RPMI7951 (cell line): Measurements from ENCODE around the gene KANSL3. TPM values are rescaled to one million over a fixed set of nuclear protein-coding genes. Genes with fewer than 3 reads are reported as not detected.

Experiments used
- DNase-seq: peaks from one replicate; pipeline ENCODE4 v3.0.0-alpha.2; 2012; ENCODE audit warnings: low read depth
- total RNA-seq: library from RNA; depleted of rRNA; stranded (reverse); fragments of >200 nt; shearing (Covaris generic); gene quantifications from 2 replicates; pipeline ENCODE4 v1.2.3, GENCODE V29; 2014; rRNA removed

The KANSL3 gene
- total RNA-seq, 1 experiment from 2014 or later = 25.4 TPM

GRCh38 chr2:96546321-96546720, 91.8 kb downstream of the KANSL3 start:
- no peak for DNase-seq

Other genes starting within 250 kb of the KANSL3 start
- 0.48 TPM in 1 of 2 replicates, not detected in the other for gene NEURL3, start 133.0 kb downstream of the KANSL3 start, total RNA-seq
- 9.0 and 12.6 TPM in 2 replicates for gene ARID5A, start 101.6 kb downstream of the KANSL3 start, total RNA-seq
- not detected in 2 replicates for gene FER1L5, start 4.5 kb upstream of the KANSL3 start, total RNA-seq
- 36.8 and 37.8 TPM in 2 replicates for gene LMAN2L, start 101.8 kb upstream of the KANSL3 start, total RNA-seq
- 5.3 and 5.9 TPM in 2 replicates for gene CNNM4, start 122.6 kb upstream of the KANSL3 start, total RNA-seq
- 3.6 and 4.8 TPM in 2 replicates for gene CNNM3, start 178.0 kb upstream of the KANSL3 start, total RNA-seq
- 0.84 and 1.8 TPM in 2 replicates for gene ANKRD23, start 205.7 kb upstream of the KANSL3 start, total RNA-seq
- gene ANKRD39, start 219.7 kb upstream of the KANSL3 start, total RNA-seq = 20.7 and 25.8 TPM in 2 replicates
- 30.3 and 41.0 TPM in 2 replicates for gene SEMA4C, start 231.8 kb upstream of the KANSL3 start, total RNA-seq